HepG2 (cell line): ENCODE data around the gene PPP4C. TPM values are rescaled to one million over a fixed set of nuclear protein-coding genes. Genes with fewer than 3 reads are reported as not detected.

Source experiments
- KLF12 ChIP-seq: sonication (generic); formaldehyde crosslinking; IDR thresholded peaks from 2 replicates; pipeline ENCODE4 v1.4.0; 2020; ENCODE audit warnings: missing genetic modification reagents, borderline replicate concordance
- KLF16 ChIP-seq, 2 experiments: sonication (generic) in 1 of 2; formaldehyde crosslinking in 1 of 2; IDR thresholded peaks; 2 replicates each; pipeline versions ENCODE4 v1.6.1 to v1.8.0; 2016 to 2023; ENCODE audit warnings: missing genetic modification reagents in 2 of 2, missing compliant biosample characterization in 1 of 2
- MAF1 ChIP-seq: sonication (generic); formaldehyde crosslinking; IDR thresholded peaks from 2 replicates; pipeline ENCODE4 v1.5.0; 2020; ENCODE audit warnings: missing genetic modification reagents, borderline replicate concordance
- MYC ChIP-seq: sonication (generic); formaldehyde crosslinking; IDR thresholded peaks from 2 replicates; pipeline ENCODE4 v1.9.0; 2021; ENCODE audit warnings: missing genetic modification reagents, borderline replicate concordance
- TGIF2 ChIP-seq: IDR thresholded peaks from 2 replicates; pipeline ENCODE4 v1.6.1; 2016; ENCODE audit warnings: control low read depth, missing compliant biosample characterization
- ZFAT ChIP-seq: sonication (generic); formaldehyde crosslinking; conservative IDR thresholded peaks from 2 replicates; pipeline ENCODE4 v1.8.1; 2023; ENCODE audit warnings: missing genetic modification reagents, inconsistent platforms
- ZKSCAN1 ChIP-seq: fragments of 150-350 bp; IDR thresholded peaks from 2 replicates; pipeline ENCODE4 v1.6.1; 2014; ENCODE audit warnings: low read length
- ZNF558 ChIP-seq: sonication (generic); formaldehyde crosslinking; IDR thresholded peaks from 2 replicates; pipeline ENCODE4 v1.9.0; 2022; ENCODE audit warnings: mild to moderate bottlenecking, missing genetic modification reagents, borderline replicate concordance
- ZNF678 ChIP-seq: sonication (generic); formaldehyde crosslinking; IDR thresholded peaks from 2 replicates; pipeline ENCODE4 v1.4.0; 2020; ENCODE audit warnings: mild to moderate bottlenecking, missing genetic modification reagents
- ZNF850 ChIP-seq: sonication (generic); formaldehyde crosslinking; conservative IDR thresholded peaks from 2 replicates; pipeline ENCODE4 v1.9.0; 2021; ENCODE audit warnings: mild to moderate bottlenecking, missing genetic modification reagents
- polyA plus RNA-seq, 8 experiments: library from polyadenylated mRNA; depleted of rRNA in 3 of 8; stranded (reverse) in 7 of 8; unstranded in 1 of 8; fragments of >200 nt; fragmentation: Illumina TruSeq in 4 of 8; extraction: Trizol in 4 of 8; gene quantifications; 2 replicates each; pipeline versions ENCODE4 v1.2.1 to v1.2.3, GENCODE V29; 2011 to 2016; ENCODE audit warnings: low read depth in 4 of 8, missing spikeins in 1 of 8, mixed read lengths in 1 of 8; ENCODE audit not compliant: insufficient read depth in 1 of 8
- total RNA-seq, 5 experiments: library from RNA; depleted of rRNA; stranded (reverse); fragments of >200 nt; fragmentation: Illumina TruSeq; extraction: Trizol; gene quantifications; 2 replicates each; pipeline ENCODE4 v1.2.3, GENCODE V29; 2016; ENCODE audit warnings: low read depth in 1 of 5
- TF ChIP-seq, protein P1 (sequence below): sonication (generic); formaldehyde crosslinking; IDR thresholded peaks from 2 replicates; pipeline ENCODE4 v1.9.0; 2021; ENCODE audit warnings: mild to moderate bottlenecking, missing genetic modification reagents
- TF ChIP-seq, protein P2 (sequence below): sonication (generic); formaldehyde crosslinking; IDR thresholded peaks from 2 replicates; pipeline ENCODE4 v1.5.0; 2020; ENCODE audit warnings: missing genetic modification reagents
- TF ChIP-seq, protein P3 (sequence below): sonication (generic); formaldehyde crosslinking; IDR thresholded peaks from 2 replicates; pipeline ENCODE4 v1.4.0; 2020; ENCODE audit warnings: mild to moderate bottlenecking, missing genetic modification reagents
- TF ChIP-seq, protein P4 (sequence below): sonication (generic); formaldehyde crosslinking; IDR thresholded peaks from 2 replicates; pipeline ENCODE4 v1.8.0; 2023; ENCODE audit warnings: mild to moderate bottlenecking, missing genetic modification reagents

Gene PPP4C
- total and polyA plus RNA-seq, 2 of the 13 experiments (the other 11 are each of a cell fraction or from before 2014, with no cell fraction given), result 176 to 220 TPM

DNA sequence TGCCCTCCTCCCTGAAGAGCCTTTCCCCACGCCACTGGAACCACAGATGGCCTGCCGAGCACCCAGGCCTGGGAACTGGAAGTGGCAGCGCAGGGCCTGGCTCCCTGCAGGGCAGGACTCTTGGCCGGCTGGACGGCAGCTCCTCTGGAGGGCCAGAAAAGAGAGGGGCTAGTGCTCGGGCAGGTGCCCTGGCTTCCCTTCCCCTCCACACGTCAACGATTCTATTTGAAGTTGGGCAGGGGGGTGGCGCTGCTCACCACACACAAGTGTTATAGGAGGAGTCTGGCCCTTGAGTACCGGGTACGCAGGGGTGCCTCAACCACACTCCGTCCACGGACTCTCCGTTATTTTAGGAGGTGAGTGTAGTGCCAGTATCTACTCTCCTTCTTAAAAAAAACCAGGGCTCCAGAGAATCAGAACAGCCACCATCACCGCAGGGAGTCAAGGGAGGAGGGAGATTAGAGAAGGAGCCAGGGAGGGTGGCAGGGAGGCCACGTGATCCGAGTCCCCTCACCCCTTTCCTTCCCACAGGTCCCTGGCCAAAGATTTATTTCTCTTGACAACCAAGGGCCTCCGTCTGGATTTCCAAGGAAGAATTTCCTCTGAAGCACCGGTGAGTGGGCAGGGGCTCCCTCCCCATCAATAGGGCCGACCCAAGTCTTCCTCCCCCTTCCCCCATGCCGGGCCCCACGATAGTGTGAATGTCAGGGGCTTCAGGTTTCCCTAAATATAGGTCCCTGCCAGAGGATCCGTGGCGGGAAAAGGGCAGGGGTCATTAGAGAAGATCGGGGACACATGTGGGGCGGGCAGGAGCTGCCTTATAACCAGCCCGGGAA, 11.7 kb upstream of the PPP4C start (continued):
- TF ChIP-seq KLF16 (CRISPR knock-in tag; IDR thresholded peaks at IDR 0.05), result peak in 1 of 2 experiments; percentile 53; a peak in 1 of 4 replicates
- no peak; the same call in 1 of the 2 replicates for TF ChIP-seq KLF12
- TF ChIP-seq, protein P1, sequence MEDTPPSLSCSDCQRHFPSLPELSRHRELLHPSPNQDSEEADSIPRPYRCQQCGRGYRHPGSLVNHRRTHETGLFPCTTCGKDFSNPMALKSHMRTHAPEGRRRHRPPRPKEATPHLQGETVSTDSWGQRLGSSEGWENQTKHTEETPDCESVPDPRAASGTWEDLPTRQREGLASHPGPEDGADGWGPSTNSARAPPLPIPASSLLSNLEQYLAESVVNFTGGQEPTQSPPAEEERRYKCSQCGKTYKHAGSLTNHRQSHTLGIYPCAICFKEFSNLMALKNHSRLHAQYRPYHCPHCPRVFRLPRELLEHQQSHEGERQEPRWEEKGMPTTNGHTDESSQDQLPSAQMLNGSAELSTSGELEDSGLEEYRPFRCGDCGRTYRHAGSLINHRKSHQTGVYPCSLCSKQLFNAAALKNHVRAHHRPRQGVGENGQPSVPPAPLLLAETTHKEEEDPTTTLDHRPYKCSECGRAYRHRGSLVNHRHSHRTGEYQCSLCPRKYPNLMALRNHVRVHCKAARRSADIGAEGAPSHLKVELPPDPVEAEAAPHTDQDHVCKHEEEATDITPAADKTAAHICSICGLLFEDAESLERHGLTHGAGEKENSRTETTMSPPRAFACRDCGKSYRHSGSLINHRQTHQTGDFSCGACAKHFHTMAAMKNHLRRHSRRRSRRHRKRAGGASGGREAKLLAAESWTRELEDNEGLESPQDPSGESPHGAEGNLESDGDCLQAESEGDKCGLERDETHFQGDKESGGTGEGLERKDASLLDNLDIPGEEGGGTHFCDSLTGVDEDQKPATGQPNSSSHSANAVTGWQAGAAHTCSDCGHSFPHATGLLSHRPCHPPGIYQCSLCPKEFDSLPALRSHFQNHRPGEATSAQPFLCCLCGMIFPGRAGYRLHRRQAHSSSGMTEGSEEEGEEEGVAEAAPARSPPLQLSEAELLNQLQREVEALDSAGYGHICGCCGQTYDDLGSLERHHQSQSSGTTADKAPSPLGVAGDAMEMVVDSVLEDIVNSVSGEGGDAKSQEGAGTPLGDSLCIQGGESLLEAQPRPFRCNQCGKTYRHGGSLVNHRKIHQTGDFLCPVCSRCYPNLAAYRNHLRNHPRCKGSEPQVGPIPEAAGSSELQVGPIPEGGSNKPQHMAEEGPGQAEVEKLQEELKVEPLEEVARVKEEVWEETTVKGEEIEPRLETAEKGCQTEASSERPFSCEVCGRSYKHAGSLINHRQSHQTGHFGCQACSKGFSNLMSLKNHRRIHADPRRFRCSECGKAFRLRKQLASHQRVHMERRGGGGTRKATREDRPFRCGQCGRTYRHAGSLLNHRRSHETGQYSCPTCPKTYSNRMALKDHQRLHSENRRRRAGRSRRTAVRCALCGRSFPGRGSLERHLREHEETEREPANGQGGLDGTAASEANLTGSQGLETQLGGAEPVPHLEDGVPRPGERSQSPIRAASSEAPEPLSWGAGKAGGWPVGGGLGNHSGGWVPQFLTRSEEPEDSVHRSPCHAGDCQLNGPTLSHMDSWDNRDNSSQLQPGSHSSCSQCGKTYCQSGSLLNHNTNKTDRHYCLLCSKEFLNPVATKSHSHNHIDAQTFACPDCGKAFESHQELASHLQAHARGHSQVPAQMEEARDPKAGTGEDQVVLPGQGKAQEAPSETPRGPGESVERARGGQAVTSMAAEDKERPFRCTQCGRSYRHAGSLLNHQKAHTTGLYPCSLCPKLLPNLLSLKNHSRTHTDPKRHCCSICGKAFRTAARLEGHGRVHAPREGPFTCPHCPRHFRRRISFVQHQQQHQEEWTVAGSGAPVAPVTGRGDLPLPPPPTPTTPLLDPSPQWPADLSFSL (CRISPR knock-in tag), result no peak
- TF ChIP-seq MAF1, result no peak
- TF ChIP-seq MYC (CRISPR knock-in tag), result peak; percentile 80; the same call in 1 of the 2 replicates
- no peak for TF ChIP-seq ZKSCAN1
- peak; percentile 46; the same call in 1 of the 2 replicates for TF ChIP-seq ZNF558
- no peak for TF ChIP-seq ZNF678 (CRISPR knock-in tag)
- TF ChIP-seq, protein P2, sequence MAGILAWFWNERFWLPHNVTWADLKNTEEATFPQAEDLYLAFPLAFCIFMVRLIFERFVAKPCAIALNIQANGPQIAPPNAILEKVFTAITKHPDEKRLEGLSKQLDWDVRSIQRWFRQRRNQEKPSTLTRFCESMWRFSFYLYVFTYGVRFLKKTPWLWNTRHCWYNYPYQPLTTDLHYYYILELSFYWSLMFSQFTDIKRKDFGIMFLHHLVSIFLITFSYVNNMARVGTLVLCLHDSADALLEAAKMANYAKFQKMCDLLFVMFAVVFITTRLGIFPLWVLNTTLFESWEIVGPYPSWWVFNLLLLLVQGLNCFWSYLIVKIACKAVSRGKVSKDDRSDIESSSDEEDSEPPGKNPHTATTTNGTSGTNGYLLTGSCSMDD, result no peak
- TF ChIP-seq, protein P3, sequence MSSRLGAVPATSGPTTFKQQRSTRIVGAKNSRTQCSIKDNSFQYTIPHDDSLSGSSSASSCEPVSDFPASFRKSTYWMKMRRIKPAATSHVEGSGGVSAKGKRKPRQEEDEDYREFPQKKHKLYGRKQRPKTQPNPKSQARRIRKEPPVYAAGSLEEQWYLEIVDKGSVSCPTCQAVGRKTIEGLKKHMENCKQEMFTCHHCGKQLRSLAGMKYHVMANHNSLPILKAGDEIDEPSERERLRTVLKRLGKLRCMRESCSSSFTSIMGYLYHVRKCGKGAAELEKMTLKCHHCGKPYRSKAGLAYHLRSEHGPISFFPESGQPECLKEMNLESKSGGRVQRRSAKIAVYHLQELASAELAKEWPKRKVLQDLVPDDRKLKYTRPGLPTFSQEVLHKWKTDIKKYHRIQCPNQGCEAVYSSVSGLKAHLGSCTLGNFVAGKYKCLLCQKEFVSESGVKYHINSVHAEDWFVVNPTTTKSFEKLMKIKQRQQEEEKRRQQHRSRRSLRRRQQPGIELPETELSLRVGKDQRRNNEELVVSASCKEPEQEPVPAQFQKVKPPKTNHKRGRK (CRISPR knock-in tag), result no peak
- TF ChIP-seq ZNF850 (CRISPR knock-in tag), result no peak
- no peak for TF ChIP-seq ZFAT (CRISPR knock-in tag)
- TF ChIP-seq TGIF2 (CRISPR knock-in tag), result no peak
- TF ChIP-seq, protein P4, sequence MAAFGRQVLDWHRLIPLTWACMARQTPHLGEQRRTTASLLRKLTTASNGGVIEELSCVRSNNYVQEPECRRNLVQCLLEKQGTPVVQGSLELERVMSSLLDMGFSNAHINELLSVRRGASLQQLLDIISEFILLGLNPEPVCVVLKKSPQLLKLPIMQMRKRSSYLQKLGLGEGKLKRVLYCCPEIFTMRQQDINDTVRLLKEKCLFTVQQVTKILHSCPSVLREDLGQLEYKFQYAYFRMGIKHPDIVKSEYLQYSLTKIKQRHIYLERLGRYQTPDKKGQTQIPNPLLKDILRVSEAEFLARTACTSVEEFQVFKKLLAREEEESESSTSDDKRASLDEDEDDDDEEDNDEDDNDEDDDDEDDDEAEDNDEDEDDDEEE (CRISPR knock-in tag), result peak; percentile 79; the same call in 1 of the 2 replicates
